Naive thymus-derived CD8-positive, alpha-beta T cell (primary cell): ENCODE results near the gene ERMARD. TPM values are rescaled to one million over a fixed set of nuclear protein-coding genes. Genes with fewer than 3 reads are reported as not detected.
A peak's percentile ranks its signal among the peaks of the same experiment; 100 is the strongest.

Source experiments
- ATAC-seq, 2 donors: fragments of 150-1000 bp; cut with Tn5 transposase in 1 of 2; sonication (Bioruptor Pico), chemical (Tn5 transposase) in 1 of 2; 1 replicate in 1 of 2; 2 replicates in 1 of 2; pipeline ENCODE4 v1.10.0; 2021; ENCODE audit warnings: mild to moderate bottlenecking in 2 of 2, moderate library complexity in 2 of 2
- POLR2A ChIA-PET: fragments of 350-600 bp; sonication (Branson Sonifier 250); formaldehyde crosslinking; loops from one replicate; lab custom pipeline; 2021; ENCODE audit warnings: antibody characterized with exemption; lab: Charles Lee
- DNase-seq, 10 donors: peaks; one replicate each; pipeline versions ENCODE4 v3.0.0 to v3.0.0-alpha.2; 2020 to 2022
- H3K27ac Mint-ChIP-seq, 10 donors: one replicate each; pipeline ENCODE4 v1.8.0; 2020 to 2022; ENCODE audit warnings: mild to moderate bottlenecking in 10 of 10, mixed read lengths in 10 of 10, moderate library complexity in 4 of 10, inconsistent platforms in 1 of 10
- H3K27me3 Mint-ChIP-seq, 5 donors: one replicate each; pipeline ENCODE4 v1.8.0; 2021 to 2022; ENCODE audit warnings: mixed read lengths in 5 of 5
- H3K36me3 Mint-ChIP-seq, 3 donors: one replicate each; pipeline ENCODE4 v1.8.0; 2020 to 2022; ENCODE audit warnings: mixed read lengths in 3 of 3, mild to moderate bottlenecking in 2 of 3, inconsistent platforms in 1 of 3
- H3K4me1 Mint-ChIP-seq, 4 donors: one replicate each; pipeline ENCODE4 v1.8.0; 2021 to 2022; ENCODE audit warnings: mixed read lengths in 4 of 4
- H3K4me3 Mint-ChIP-seq, 10 donors: one replicate each; pipeline ENCODE4 v1.8.0; 2020 to 2022; ENCODE audit warnings: mild to moderate bottlenecking in 10 of 10, mixed read lengths in 10 of 10, moderate library complexity in 6 of 10, inconsistent platforms in 1 of 10
- H3K9me3 Mint-ChIP-seq, 9 donors: one replicate each; pipeline ENCODE4 v1.8.0; 2020 to 2022; ENCODE audit warnings: mixed read lengths in 9 of 9, mild to moderate bottlenecking in 3 of 9, inconsistent platforms in 1 of 9, moderate library complexity in 1 of 9
- polyA plus RNA-seq, 3 donors: library from polyadenylated mRNA; unstranded; fragments of 300-500 nt; fragmentation: Illumina TruSeq; gene quantifications; one replicate each; pipeline ENCODE4 v1.2.3, GENCODE V29; 2021
- total RNA-seq, 8 experiments: library from RNA in 2 of 8; stranded (reverse) in 2 of 8; gene quantifications; one replicate each; pipeline ENCODE4 v1.2.3 and lab custom pipeline; 2021 to 2026

The ERMARD gene
- total and polyA plus RNA-seq, 5 experiments from 2014 or later, result 9.2 to 41.5 (median 12.4) TPM

DNA sequence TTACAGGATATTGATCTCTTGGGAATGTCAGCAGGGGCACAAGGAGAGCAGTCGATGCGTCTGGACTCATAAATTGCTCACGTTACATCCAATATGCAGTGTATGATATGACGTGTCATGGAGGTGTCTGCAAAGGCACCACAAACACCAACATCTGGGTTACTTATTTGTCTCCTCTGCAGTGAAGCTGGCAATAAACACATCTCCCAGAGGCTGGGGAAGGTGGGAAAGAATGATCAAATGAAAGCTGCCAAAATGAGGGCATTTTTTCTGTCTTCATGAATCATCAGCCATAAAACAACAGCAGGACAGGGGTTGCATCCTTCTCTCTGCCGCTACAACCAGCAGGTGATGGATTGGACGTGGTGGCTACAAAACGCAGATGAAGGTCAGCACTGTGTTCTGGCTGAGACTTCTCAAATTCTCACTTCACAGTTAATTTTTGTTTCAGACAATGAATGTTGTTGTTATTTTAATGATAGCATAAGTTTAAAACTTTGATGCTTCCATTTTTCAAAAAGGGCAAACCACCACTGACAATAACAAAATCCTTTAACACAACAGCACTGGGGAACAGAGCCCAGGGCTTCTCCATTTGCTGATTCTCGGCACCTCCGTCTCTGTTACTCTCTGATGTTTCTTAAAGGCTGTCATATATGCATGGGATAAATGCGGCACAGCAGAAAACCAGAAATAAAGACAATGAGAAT, 47.5 kb downstream of the ERMARD start:
- no peaks in the 10 kb centered on the region for H3K36me3 Mint-ChIP-seq
- no peak overlapping the region for H3K27ac Mint-ChIP-seq
- peaks cover 19 to 61% (median 53%) of the 10 kb centered on the region in 5 donors for H3K27me3 Mint-ChIP-seq
- H3K9me3 Mint-ChIP-seq, result no peaks in the 10 kb centered on the region
- DNase-seq (no peak), ATAC-seq (no peak)
- POLR2A ChIA-PET, result no interaction called here
- no peak overlapping the region for H3K4me3 Mint-ChIP-seq
- peaks cover 12 to 14% (median 12%) of the 10 kb centered on the region in 4 donors for H3K4me1 Mint-ChIP-seq

- Mint-ChIP-seq H3K4me1 (peaks cover 18 to 20% (median 18%) of the 10 kb centered on the region in 4 donors), H3K27ac (peak overlapping the region in 1 of 10 donors; percentile 26), H3K9me3 (no peaks in the 10 kb centered on the region), H3K27me3 (peaks cover 20 to 61% (median 55%) of the 10 kb centered on the region in 5 donors), H3K36me3 (no peaks in the 10 kb centered on the region), H3K4me3 (no peak overlapping the region)
- ATAC-seq (no peak), DNase-seq (no peak)
- POLR2A ChIA-PET, result no interaction called here
Observed at GRCh38 chr6:169799474-169799926, 48.1 kb downstream of the ERMARD start.

DNA sequence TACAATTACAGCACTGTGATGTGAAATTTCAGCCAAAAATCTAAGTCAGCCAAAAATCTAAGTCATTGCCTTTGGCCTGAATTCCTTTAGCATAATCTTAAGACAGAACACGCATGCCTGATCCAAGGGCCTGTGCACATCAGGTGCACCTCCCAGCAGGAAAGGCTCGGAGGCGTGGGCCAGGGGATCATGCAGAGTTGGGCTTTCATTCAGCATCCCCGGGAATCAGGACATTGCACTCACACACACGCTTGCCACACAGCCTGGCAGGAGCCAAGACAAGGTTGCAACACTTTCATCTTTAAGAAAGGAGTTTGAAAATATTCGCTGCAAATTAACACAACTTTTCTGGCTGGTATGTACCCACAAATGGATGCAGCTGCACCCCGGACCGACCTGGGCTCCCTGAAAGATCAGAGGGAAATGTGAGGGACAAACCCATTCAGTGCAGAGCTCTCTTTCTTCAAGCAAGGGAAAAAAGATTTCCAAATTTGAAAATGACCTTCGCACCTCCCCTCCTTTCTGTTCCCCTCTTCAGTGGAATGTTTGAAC, 48.8 kb downstream of the ERMARD start:
- Mint-ChIP-seq H3K9me3 (peaks cover 0 to 3% (median under 1%) of the 10 kb centered on the region in 9 donors), H3K4me1 (peaks cover 25 to 27% (median 25%) of the 10 kb centered on the region in 4 donors), H3K36me3 (peaks cover 0 to 2% (median 0%) of the 10 kb centered on the region in 3 donors), H3K4me3 (no peak overlapping the region), H3K27ac (no peak overlapping the region), H3K27me3 (peaks cover 23 to 62% (median 60%) of the 10 kb centered on the region in 5 donors)
- ATAC-seq (no peak), DNase-seq (no peak)
- POLR2A ChIA-PET, result no interaction called here

DNA sequence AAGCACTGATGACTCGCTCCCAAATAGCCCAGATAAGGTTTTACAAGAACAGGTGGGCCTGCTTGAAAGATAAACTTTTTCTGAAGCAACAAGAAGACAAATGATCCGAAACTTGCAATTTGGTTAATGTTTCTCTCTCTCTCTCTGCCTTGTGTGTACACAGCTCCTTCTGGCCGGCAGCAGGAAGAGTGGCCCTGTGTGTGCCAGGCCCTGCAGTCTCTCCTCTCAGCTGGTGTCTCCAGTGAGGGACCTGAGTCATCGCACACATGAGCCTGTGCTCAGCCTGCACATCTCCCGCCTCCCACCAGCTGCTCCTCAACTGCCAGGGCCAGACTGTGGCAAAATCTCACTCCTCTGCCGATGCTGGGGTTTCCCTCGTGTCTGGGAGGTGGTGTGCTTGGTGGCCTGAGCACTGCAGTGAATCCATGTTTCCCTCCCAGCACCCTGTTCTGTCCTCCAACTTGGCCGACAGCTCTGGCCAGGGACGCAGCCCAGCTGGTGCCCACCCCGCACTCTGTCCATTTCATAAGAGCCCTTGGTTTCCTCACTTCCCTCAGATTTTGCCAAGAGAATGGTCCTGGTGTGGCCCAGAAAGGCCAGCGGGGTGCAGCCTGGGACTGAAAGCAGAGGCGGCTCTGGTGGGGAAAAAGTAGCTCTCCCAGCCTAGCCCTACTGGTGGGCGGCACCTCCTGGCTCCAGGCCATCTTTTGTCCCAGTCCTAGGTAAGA, 49.4 kb downstream of the ERMARD start:
- ATAC-seq (no peak), DNase-seq (peak in 1 of 10 donors; percentile 14)
- Mint-ChIP-seq H3K27me3 (peaks cover 30 to 66% (median 58%) of the 10 kb centered on the region in 5 donors), H3K4me1 (peaks cover 31 to 33% (median 31%) of the 10 kb centered on the region in 4 donors), H3K27ac (no peak overlapping the region), H3K36me3 (peaks cover 0 to 9% (median 0%) of the 10 kb centered on the region in 3 donors), H3K4me3 (no peak overlapping the region), H3K9me3 (peaks cover 0 to 10% (median 6%) of the 10 kb centered on the region in 9 donors)
- POLR2A ChIA-PET, result no interaction called here

DNA sequence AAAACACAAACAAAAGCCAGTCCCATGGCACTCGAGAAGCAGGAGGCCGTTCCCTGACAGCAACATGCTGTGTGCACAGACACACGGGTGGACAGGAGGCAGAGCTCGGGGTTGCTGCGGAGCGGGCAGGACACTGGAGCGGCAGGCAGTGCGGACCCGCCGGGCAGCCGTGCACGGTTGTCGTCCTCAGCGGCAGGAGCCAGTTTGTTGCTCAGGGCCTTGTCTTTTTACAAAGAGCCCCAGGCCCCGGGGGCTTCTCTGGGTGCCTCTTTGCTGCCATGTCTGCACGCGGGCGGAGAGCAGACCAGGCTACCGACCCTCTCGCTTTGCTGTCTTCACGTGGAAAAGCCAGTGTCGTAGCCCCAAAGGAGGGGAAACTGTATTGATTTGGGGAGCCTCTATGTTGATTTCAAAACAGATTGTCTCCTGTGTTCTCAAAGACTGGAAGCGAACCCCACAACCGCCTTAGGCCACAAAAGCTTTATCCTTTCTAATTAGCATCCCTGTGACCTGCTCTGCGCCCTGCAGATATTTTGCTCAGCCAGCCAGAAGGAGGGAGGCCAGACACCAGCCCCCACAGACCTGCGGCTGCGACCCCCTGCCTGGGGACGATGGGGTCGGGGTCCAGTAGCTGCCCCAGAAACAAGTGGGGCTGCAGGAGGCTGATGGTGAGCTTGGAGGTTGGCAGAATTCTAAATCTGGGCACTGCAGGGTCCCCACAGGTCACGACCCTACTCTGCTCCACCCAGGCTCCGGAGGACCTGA, 50.2 kb downstream of the ERMARD start:
- H3K27me3 Mint-ChIP-seq, result peaks cover 32 to 66% (median 52%) of the 10 kb centered on the region in 5 donors
- ATAC-seq (no peak), DNase-seq (peak in 1 of 10 donors; percentile 11)
- POLR2A ChIA-PET, result no interaction called here
- peaks cover 37 to 41% (median 39%) of the 10 kb centered on the region in 4 donors for H3K4me1 Mint-ChIP-seq
- peaks cover 0 to 10% (median 0%) of the 10 kb centered on the region in 3 donors for H3K36me3 Mint-ChIP-seq
- no peak overlapping the region for H3K27ac Mint-ChIP-seq
- no peak overlapping the region for H3K4me3 Mint-ChIP-seq
- H3K9me3 Mint-ChIP-seq, result peaks cover 0 to 17% (median 9%) of the 10 kb centered on the region in 9 donors

DNA sequence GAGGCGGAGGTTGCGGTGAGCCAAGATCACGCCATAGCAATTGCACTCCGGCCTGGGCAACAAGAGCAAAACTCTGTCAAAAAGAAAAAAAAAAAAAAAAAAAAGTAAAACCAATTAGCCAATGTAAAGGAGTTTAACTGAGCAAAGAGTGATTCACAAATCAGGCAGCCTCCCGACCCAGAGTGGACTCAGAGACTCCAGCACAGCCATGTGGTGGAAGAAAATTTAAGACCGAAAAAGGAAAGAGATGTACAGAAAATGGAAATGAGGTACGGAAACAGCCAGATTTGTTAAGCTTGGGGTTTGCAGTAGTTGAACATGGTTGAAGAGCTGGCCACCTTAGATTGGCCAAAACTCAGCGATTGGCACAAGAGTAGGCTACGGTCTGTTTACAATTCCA, 51.4 kb downstream of the ERMARD start:
- no peak for DNase-seq
- POLR2A ChIA-PET, result interaction anchor here (1.2 to 1.7 kb wide), 2 partner anchors 13 to 505 kb away, joined by 5 to 7 read pairs; no protein-coding TSS in a partner anchor
- H3K27me3 Mint-ChIP-seq, result peaks cover 32 to 62% (median 45%) of the 10 kb centered on the region in 5 donors
- H3K4me1 Mint-ChIP-seq, result peaks cover 47 to 53% (median 48%) of the 10 kb centered on the region in 4 donors
- H3K9me3 Mint-ChIP-seq, result peaks cover 0 to 29% (median 10%) of the 10 kb centered on the region in 9 donors
- peaks cover 0 to 10% (median 0%) of the 10 kb centered on the region in 3 donors for H3K36me3 Mint-ChIP-seq
- no peak overlapping the region for H3K27ac Mint-ChIP-seq
- no peak for ATAC-seq
- peak overlapping the region in 9 of 10 donors; percentile 2 to 73 (median 43) for H3K4me3 Mint-ChIP-seq

DNA sequence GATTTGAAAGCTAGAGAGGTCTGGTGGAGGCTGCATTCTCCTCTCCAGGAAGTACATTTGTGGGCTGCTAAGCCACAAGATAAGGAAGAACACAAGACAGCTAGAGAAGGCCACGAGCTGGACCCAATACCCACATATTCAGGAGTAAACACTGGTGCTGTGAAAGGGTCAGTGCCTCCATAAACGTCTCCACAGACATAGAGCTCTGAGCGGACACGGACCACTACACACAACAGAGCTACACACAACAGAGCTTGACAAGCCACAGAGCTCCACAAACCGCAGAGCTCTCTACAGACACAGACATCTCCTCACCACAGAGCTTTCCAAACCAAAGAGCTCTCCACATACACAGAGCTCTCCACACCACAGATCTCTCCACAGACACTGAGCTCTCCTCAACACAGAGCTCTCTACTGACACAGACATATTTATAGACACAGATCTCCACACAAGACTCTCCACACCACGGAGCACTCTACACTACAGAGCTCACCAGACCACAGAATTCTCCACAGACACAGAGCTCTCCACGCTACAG, 51.9 kb downstream of the ERMARD start:
- Mint-ChIP-seq H3K4me1 (peaks cover 48 to 58% (median 50%) of the 10 kb centered on the region in 4 donors), H3K27me3 (peaks cover 28 to 58% (median 40%) of the 10 kb centered on the region in 5 donors), H3K36me3 (peaks cover 0 to 10% (median 0%) of the 10 kb centered on the region in 3 donors), H3K4me3 (peak overlapping the region; percentile 2 to 73 (median 42)), H3K9me3 (peaks cover 0 to 29% (median 10%) of the 10 kb centered on the region in 9 donors), H3K27ac (peak overlapping the region in 2 of 10 donors; percentile 0 to 1)
- DNase-seq (peak in 3 of 10 donors; percentile 23 to 36 (median 35)), ATAC-seq (peak; percentile 21 to 30)
- POLR2A ChIA-PET, result interaction anchor here (1.2 to 1.7 kb wide), 2 partner anchors 14 to 504 kb away, joined by 5 to 7 read pairs; no protein-coding TSS in a partner anchor

- H3K27ac Mint-ChIP-seq, result peak overlapping the region in 3 of 10 donors; percentile 1 to 72 (median 35)
- DNase-seq (peak in 1 of 10 donors; percentile 16), ATAC-seq (peak; percentile 4 to 10)
- peaks cover 50 to 64% (median 54%) of the 10 kb centered on the region in 4 donors for H3K4me1 Mint-ChIP-seq
- POLR2A ChIA-PET, result interaction anchor here (1.2 to 1.7 kb wide), 2 partner anchors 14 to 504 kb away, joined by 5 to 7 read pairs; no protein-coding TSS in a partner anchor
- H3K27me3 Mint-ChIP-seq, result peaks cover 25 to 52% (median 34%) of the 10 kb centered on the region in 5 donors
- peak overlapping the region; percentile 2 to 73 (median 44) for H3K4me3 Mint-ChIP-seq
- peaks cover 0 to 10% (median 0%) of the 10 kb centered on the region in 3 donors for H3K36me3 Mint-ChIP-seq
- H3K9me3 Mint-ChIP-seq, result peaks cover 0 to 29% (median 10%) of the 10 kb centered on the region in 9 donors
Observed at GRCh38 chr6:169803816-169804340, 52.5 kb downstream of the ERMARD start.

DNA sequence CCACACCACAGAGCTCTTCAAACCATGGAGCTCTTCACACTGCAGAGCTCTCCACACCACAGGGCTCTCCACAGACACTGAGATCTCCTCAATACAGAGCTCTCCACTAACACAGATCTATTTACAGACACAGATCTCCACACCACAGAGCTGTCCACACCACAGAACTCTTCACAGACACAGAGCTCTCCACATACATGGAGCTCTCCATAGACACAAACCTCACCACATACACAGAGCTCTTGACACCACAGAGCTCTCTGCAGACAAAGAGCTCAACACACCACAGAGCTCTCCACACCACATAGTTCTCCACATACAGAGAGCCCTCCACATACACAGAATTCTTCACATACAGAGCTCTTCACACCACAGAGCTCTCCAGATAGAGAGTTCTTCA, 53.0 kb downstream of the ERMARD start:
- ATAC-seq (no peak), DNase-seq (peak in 1 of 10 donors; percentile 17)
- H3K27ac Mint-ChIP-seq, result peak overlapping the region in 4 of 10 donors; percentile 4 to 72 (median 29)
- H3K4me3 Mint-ChIP-seq, result peak overlapping the region in 7 of 10 donors; percentile 32 to 73 (median 46)
- H3K9me3 Mint-ChIP-seq, result peaks cover 0 to 29% (median 10%) of the 10 kb centered on the region in 9 donors
- H3K36me3 Mint-ChIP-seq, result peaks cover 0 to 10% (median 0%) of the 10 kb centered on the region in 3 donors
- peaks cover 50 to 67% (median 55%) of the 10 kb centered on the region in 4 donors for H3K4me1 Mint-ChIP-seq
- peaks cover 25 to 47% (median 30%) of the 10 kb centered on the region in 5 donors for H3K27me3 Mint-ChIP-seq
- POLR2A ChIA-PET, result interaction anchor here (0.8 kb wide), 1 partner anchor 53 kb away, joined by 3 read pairs; no protein-coding TSS in a partner anchor

- Mint-ChIP-seq H3K36me3 (peaks cover 0 to 10% (median 0%) of the 10 kb centered on the region in 3 donors), H3K9me3 (peaks cover 0 to 29% (median 10%) of the 10 kb centered on the region in 9 donors), H3K27ac (peak overlapping the region in 9 of 10 donors; percentile 0 to 85 (median 17)), H3K4me1 (peaks cover 60 to 76% (median 63%) of the 10 kb centered on the region in 4 donors), H3K4me3 (peak overlapping the region in 7 of 10 donors; percentile 0 to 58 (median 22)), H3K27me3 (peaks cover 25 to 45% (median 29%) of the 10 kb centered on the region in 5 donors)
- POLR2A ChIA-PET, result no interaction called here
- ATAC-seq (peak; percentile 31 to 43), DNase-seq (peak in 5 of 10 donors; percentile 23 to 41 (median 27))
Observed at GRCh38 chr6:169805242-169805838, 53.9 kb downstream of the ERMARD start.
